MM.1S (cell line): ENCODE measurements around the gene HOXB6.

Source experiments
- DNase-seq: peaks from one replicate; pipeline ENCODE4 v3.0.0-alpha.2; 2015
- H2AFZ ChIP-seq: fragments of 300-600 bp; sonication (generic); 2 replicates; pipeline ENCODE4 v1.6.0; 2016; ENCODE audit warnings: antibody characterized with exemption, low read length
- H3F3A ChIP-seq: fragments of 300-600 bp; sonication (generic); 2 replicates; pipeline ENCODE4 v1.6.1; 2016; ENCODE audit warnings: mild to moderate bottlenecking, antibody characterized with exemption, low read length, moderate library complexity, mixed read lengths; ENCODE audit not compliant: insufficient read depth
- H3K27ac ChIP-seq: fragments of 300-600 bp; sonication (generic); 2 replicates; pipeline ENCODE4 v1.5.1; 2016; ENCODE audit warnings: mild to moderate bottlenecking, low read length
- H3K27me3 ChIP-seq: fragments of 300-600 bp; sonication (generic); replicated peaks from 2 replicates; pipeline ENCODE4 v1.6.0; 2016; ENCODE audit warnings: low read length; ENCODE audit not compliant: insufficient read depth
- H3K36me3 ChIP-seq: fragments of 300-600 bp; sonication (generic); replicated peaks from 2 replicates; pipeline ENCODE4 v1.6.1; 2016; ENCODE audit warnings: mild to moderate bottlenecking, low read length, mixed read lengths; ENCODE audit not compliant: insufficient read depth
- H3K4me1 ChIP-seq: fragments of 300-600 bp; sonication (generic); 2 replicates; pipeline ENCODE4 v1.6.1; 2016; ENCODE audit warnings: low read length, mixed read lengths
- H3K4me2 ChIP-seq: fragments of 300-600 bp; sonication (generic); 2 replicates; pipeline ENCODE4 v1.6.0; 2016; ENCODE audit warnings: low read depth, low read length
- H3K4me3 ChIP-seq: fragments of 300-600 bp; sonication (generic); 2 replicates; pipeline ENCODE4 v1.5.1; 2016; ENCODE audit warnings: low read length, mixed read lengths
- H3K79me2 ChIP-seq: fragments of 300-600 bp; sonication (generic); 2 replicates; pipeline ENCODE4 v1.6.1; 2016; ENCODE audit warnings: mixed run types, low read length, mixed read lengths
- H3K9ac ChIP-seq: fragments of 300-600 bp; sonication (generic); 2 replicates; pipeline ENCODE4 v1.6.1; 2016; ENCODE audit warnings: low read length, mixed read lengths
- H3K9me2 ChIP-seq: fragments of 300-600 bp; sonication (generic); replicated peaks from 2 replicates; pipeline ENCODE4 v1.6.1; 2016; ENCODE audit warnings: mild to moderate bottlenecking, low read length, mixed read lengths; ENCODE audit not compliant: insufficient read depth
- H3K9me3 ChIP-seq: fragments of 300-600 bp; sonication (generic); replicated peaks from 2 replicates; pipeline ENCODE4 v1.6.1; 2016; ENCODE audit warnings: mild to moderate bottlenecking, low read length, mixed read lengths; ENCODE audit not compliant: insufficient read depth
- H4K20me1 ChIP-seq: fragments of 300-600 bp; sonication (generic); 2 replicates; pipeline ENCODE4 v1.6.1; 2016; ENCODE audit warnings: mild to moderate bottlenecking, low read length, moderate library complexity, mixed read lengths; ENCODE audit not compliant: insufficient read depth
- CTCF ChIP-seq: fragments of 300-600 bp; sonication (generic); IDR thresholded peaks from 2 replicates; pipeline ENCODE4 v1.5.1; 2016; ENCODE audit warnings: antibody characterized with exemption, low read length, mixed read lengths
- EZH2 ChIP-seq: fragments of 300-600 bp; sonication (generic); optimal IDR thresholded peaks from 2 replicates; pipeline ENCODE3; 2017; ENCODE audit warnings: low read depth, mild to moderate bottlenecking, antibody characterized with exemption, low read length, mixed read lengths
- EZH2phosphoT487 ChIP-seq: fragments of 300-600 bp; sonication (generic); IDR thresholded peaks from 2 replicates; pipeline ENCODE4 v1.6.1; 2018; ENCODE audit warnings: antibody characterized with exemption, low read length

HOXB6 gene

GRCh38 chr17:48565925-48566710, 38.7 kb downstream of the HOXB6 start:
- no peaks in the 10 kb centered on the region for H3K9me2 ChIP-seq
- H3F3A ChIP-seq = no peaks in the 10 kb centered on the region
- no peak overlapping the region for H3K9ac ChIP-seq
- no peaks in the 10 kb centered on the region for H3K36me3 ChIP-seq
- 0 out of 2 replicates have a peak, but pooled peaks cover 3% of the 10 kb centered on the region for H3K79me2 ChIP-seq
- H4K20me1 ChIP-seq = no peaks in the 10 kb centered on the region
- H3K9me3 ChIP-seq = no peaks in the 10 kb centered on the region
- H3K27me3 ChIP-seq = no peaks in the 10 kb centered on the region
- H3K4me2 ChIP-seq = no peak overlapping the region
- H3K4me1 ChIP-seq = no peaks in the 10 kb centered on the region
- no peak overlapping the region for H3K4me3 ChIP-seq
- no peak overlapping the region for H3K27ac ChIP-seq
- no peak for TF ChIP-seq EZH2
- no peak for TF ChIP-seq CTCF
- TF ChIP-seq EZH2phosphoT487 = no peak
- H2AFZ ChIP-seq = no peak overlapping the region
- no peak for DNase-seq

- Histone ChIP-seq H3K4me1 (no peaks in the 10 kb centered on the region), H3K4me2 (no peak overlapping the region), H3K4me3 (no peak overlapping the region), H4K20me1 (no peaks in the 10 kb centered on the region), H3K36me3 (no peaks in the 10 kb centered on the region), H3K9me2 (no peaks in the 10 kb centered on the region), H3F3A (no peaks in the 10 kb centered on the region), H3K79me2 (0 out of 2 replicates have a peak, but pooled peaks cover 3% of the 10 kb centered on the region), H2AFZ (no peak overlapping the region), H3K27me3 (no peaks in the 10 kb centered on the region), H3K9me3 (no peaks in the 10 kb centered on the region), H3K27ac (no peak overlapping the region), H3K9ac (no peak overlapping the region)
- TF ChIP-seq EZH2 (no peak), EZH2phosphoT487 (no peak), CTCF (no peak)
- DNase-seq = no peak
These were observed 39.7 kb downstream of the HOXB6 start for GRCh38 chr17:48565022-48565554.

- Histone ChIP-seq H3K9ac (no peak overlapping the region), H3K79me2 (0 out of 2 replicates have a peak, but pooled peaks cover 3% of the 10 kb centered on the region), H3F3A (no peaks in the 10 kb centered on the region), H2AFZ (no peak overlapping the region), H3K27me3 (no peaks in the 10 kb centered on the region), H3K9me2 (no peaks in the 10 kb centered on the region), H3K9me3 (no peaks in the 10 kb centered on the region), H3K4me1 (no peaks in the 10 kb centered on the region), H3K4me3 (no peak overlapping the region), H3K27ac (no peak overlapping the region), H4K20me1 (no peaks in the 10 kb centered on the region), H3K36me3 (no peaks in the 10 kb centered on the region), H3K4me2 (no peak overlapping the region)
- TF ChIP-seq CTCF = no peak
- no peak for DNase-seq
These were observed 40.4 kb downstream of the HOXB6 start for GRCh38 chr17:48564188-48565021.
